Measurements from ENCODE around the gene KLB.

KLB gene

GRCh38 chr4:39497909-39498726 is 91.4 kb downstream of the KLB start:
- TF ChIP-seq SIN3A (IDR thresholded peaks at IDR 0.05; ENCODE audit: borderline replicate concordance, insufficient read depth, low read length), result no peak
- TF ChIP-seq FOXP2 (optimal IDR thresholded peaks at IDR 0.05; ENCODE audit: borderline replicate concordance, extremely low read depth, extremely low read length, insufficient read depth), result no peak
- no peak for TF ChIP-seq TAF1 (IDR thresholded peaks at IDR 0.05; ENCODE audit: borderline replicate concordance, insufficient read depth, low read length)
- no peak for TF ChIP-seq REST (IDR thresholded peaks at IDR 0.05; ENCODE audit: insufficient read depth in 1 of 2, low read depth in 2 of 2, low read length in 2 of 2)
- no peak for TF ChIP-seq POLR2AphosphoS5 (IDR thresholded peaks at IDR 0.05; ENCODE audit: low read depth, low read length)

GRCh38 chr4:39498727-39499020 is 91.9 kb downstream of the KLB start:
- no peak for TF ChIP-seq TAF1 (IDR thresholded peaks at IDR 0.05; ENCODE audit: borderline replicate concordance, insufficient read depth, low read length)
- no peak for TF ChIP-seq SIN3A (IDR thresholded peaks at IDR 0.05; ENCODE audit: borderline replicate concordance, insufficient read depth, low read length)
- TF ChIP-seq REST (IDR thresholded peaks at IDR 0.05; ENCODE audit: insufficient read depth in 1 of 2, low read depth in 2 of 2, low read length in 2 of 2), result no peak
- TF ChIP-seq FOXP2 (optimal IDR thresholded peaks at IDR 0.05; ENCODE audit: borderline replicate concordance, extremely low read depth, extremely low read length, insufficient read depth), result no peak
- no peak for TF ChIP-seq POLR2AphosphoS5 (IDR thresholded peaks at IDR 0.05; ENCODE audit: low read depth, low read length)

All from PFSK-1 (cell line).